Activated naive CD8-positive, alpha-beta T cell treated with anti-CD3 and anti-CD28 coated beads, Interleukin-2, amount 50 U/mL, for 24 hours (primary cell): ENCODE data around the gene PADI2.

Source experiments
- ATAC-seq: fragments of 150-1000 bp; cut with Tn5 transposase; one replicate; pipeline ENCODE4 v1.10.0; 2021
- DNase-seq: peaks from one replicate; pipeline ENCODE4 v3.0.0; 2021
- H3K27ac Mint-ChIP-seq: one replicate; pipeline ENCODE4 v1.8.0; 2021; ENCODE audit warnings: mild to moderate bottlenecking, mixed read lengths
- H3K27me3 Mint-ChIP-seq: one replicate; pipeline ENCODE4 v1.8.0; 2021; ENCODE audit warnings: mixed read lengths
- H3K36me3 Mint-ChIP-seq: one replicate; pipeline ENCODE4 v1.8.0; 2021; ENCODE audit warnings: low read depth, mixed read lengths
- H3K4me1 Mint-ChIP-seq: one replicate; pipeline ENCODE4 v1.8.0; 2021; ENCODE audit warnings: mixed read lengths
- H3K4me3 Mint-ChIP-seq: one replicate; pipeline ENCODE4 v1.8.0; 2021; ENCODE audit warnings: mild to moderate bottlenecking, moderate library complexity, mixed read lengths
- H3K9me3 Mint-ChIP-seq: one replicate; pipeline ENCODE4 v1.8.0; 2021; ENCODE audit warnings: mixed read lengths

Gene PADI2

DNA sequence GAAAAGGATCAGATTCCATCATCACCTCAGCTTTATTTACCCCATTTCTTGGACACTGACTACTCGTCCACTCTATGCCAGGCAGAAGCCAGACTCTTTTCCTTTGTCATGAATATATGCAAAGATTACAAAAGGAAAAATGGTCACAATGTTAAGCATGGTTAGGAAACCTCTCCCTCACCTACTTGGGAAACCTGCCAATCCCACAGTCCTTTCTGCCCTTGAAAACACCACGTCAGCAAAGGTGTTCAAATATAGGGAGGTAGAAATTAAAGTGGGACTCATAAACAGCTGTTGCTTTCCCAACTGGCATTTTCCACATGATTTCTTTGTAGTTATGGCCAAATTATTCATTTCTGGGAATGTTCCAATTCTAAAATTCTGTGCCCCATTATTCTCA is 91.4 kb downstream of the PADI2 start:
- Mint-ChIP-seq H3K9me3 (no peaks in the 10 kb centered on the region), H3K27ac (no peak overlapping the region), H3K27me3 (no peaks in the 10 kb centered on the region), H3K4me3 (no peak overlapping the region), H3K4me1 (no peaks in the 10 kb centered on the region), H3K36me3 (peaks cover 38% of the 10 kb centered on the region)
- DNase-seq (no peak), ATAC-seq (no peak)

DNA sequence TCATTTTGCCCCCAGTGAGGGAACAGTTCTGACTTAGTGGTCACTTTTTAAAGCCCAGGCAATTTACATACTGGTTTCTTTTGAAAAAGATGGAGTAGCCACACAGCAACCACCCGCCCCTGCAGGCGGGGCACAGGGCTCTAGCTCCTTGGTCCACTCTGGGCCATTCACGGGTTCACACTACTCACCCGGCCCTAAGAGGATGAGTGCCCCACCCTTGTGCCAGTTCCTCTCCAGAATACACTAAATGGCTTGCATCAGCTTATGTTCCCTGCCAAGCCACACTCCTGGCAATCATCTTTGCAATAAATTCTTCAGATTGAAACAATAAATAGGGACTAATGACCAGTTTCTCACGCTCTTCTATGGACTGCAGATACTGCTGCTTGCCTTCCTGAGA is 91.8 kb downstream of the PADI2 start:
- H3K36me3 Mint-ChIP-seq: peaks cover 38% of the 10 kb centered on the region
- ATAC-seq (no peak), DNase-seq (no peak)
- H3K4me1 Mint-ChIP-seq: no peaks in the 10 kb centered on the region
- no peaks in the 10 kb centered on the region for H3K27me3 Mint-ChIP-seq
- H3K4me3 Mint-ChIP-seq: no peak overlapping the region
- no peaks in the 10 kb centered on the region for H3K9me3 Mint-ChIP-seq
- H3K27ac Mint-ChIP-seq: no peak overlapping the region

DNA sequence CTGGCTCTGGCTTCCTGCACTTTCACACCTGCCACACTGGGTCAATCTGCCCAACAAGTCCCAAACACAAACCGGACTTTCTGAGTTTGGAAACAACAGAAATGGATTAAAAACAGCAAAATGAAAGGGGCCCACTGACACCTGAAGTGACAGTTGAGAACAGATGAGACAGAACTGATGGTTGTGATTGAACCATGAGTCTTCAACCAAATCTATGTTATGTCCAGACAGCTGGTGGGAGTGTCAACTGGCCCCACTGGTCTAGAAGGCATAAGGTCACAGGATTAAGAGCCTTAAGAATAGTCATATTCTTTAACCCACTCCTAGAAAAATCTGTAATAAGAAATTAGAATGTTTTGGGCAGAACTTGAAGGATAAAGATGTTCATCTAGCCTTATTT is 94.5 kb downstream of the PADI2 start:
- H3K9me3 Mint-ChIP-seq: no peaks in the 10 kb centered on the region
- H3K4me3 Mint-ChIP-seq: no peak overlapping the region
- no peak for ATAC-seq
- H3K27me3 Mint-ChIP-seq: no peaks in the 10 kb centered on the region
- H3K27ac Mint-ChIP-seq: no peak overlapping the region
- peaks cover 46% of the 10 kb centered on the region for H3K36me3 Mint-ChIP-seq
- H3K4me1 Mint-ChIP-seq: no peaks in the 10 kb centered on the region
- DNase-seq: no peak

DNA sequence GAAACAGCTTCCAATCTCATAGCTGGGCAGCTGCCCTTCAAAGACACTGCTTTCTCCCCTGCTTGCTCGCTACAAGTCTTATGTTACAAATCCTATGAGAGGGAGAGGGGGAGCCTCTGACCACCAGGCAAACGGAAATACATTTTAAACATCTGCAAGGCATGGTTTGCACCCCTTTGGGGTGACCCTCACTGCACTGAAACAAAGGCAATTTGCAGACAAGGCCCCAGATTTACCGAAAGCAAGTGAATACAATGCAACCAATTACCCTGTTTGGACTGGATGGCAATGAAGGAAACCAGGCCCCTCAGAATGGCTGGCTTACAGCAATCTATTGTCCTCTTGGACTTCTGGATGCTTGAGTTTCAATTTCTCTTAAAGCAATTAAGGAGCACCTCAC is 95.7 kb downstream of the PADI2 start:
- Mint-ChIP-seq H3K4me1 (peaks cover 9% of the 10 kb centered on the region), H3K27ac (no peak overlapping the region), H3K9me3 (no peaks in the 10 kb centered on the region), H3K27me3 (no peaks in the 10 kb centered on the region), H3K36me3 (peaks cover 48% of the 10 kb centered on the region), H3K4me3 (no peak overlapping the region)
- ATAC-seq (no peak), DNase-seq (no peak)

DNA sequence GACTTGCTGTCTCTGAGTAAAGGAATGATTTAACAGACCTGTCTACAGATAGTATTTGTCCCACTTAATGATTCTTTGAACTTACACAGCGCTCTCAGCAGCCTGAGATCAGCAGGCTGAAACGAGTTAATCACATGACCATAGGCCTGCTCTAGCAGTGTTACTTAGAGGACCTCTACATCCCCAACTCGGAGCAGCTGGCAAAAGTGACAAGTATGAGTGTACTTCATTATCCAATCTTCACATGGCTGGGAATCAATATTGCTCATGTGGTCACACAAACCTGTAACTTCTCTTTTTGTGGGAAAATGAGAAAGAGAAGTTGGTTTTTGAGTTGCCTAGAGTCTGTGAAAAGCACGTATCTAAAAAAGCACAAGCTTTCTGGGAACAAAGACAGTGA is 96.1 kb downstream of the PADI2 start:
- no peak overlapping the region for H3K4me3 Mint-ChIP-seq
- no peak for ATAC-seq
- H3K9me3 Mint-ChIP-seq: no peaks in the 10 kb centered on the region
- no peaks in the 10 kb centered on the region for H3K27me3 Mint-ChIP-seq
- H3K36me3 Mint-ChIP-seq: peaks cover 47% of the 10 kb centered on the region
- DNase-seq: no peak
- no peak overlapping the region for H3K27ac Mint-ChIP-seq
- H3K4me1 Mint-ChIP-seq: peaks cover 9% of the 10 kb centered on the region

DNA sequence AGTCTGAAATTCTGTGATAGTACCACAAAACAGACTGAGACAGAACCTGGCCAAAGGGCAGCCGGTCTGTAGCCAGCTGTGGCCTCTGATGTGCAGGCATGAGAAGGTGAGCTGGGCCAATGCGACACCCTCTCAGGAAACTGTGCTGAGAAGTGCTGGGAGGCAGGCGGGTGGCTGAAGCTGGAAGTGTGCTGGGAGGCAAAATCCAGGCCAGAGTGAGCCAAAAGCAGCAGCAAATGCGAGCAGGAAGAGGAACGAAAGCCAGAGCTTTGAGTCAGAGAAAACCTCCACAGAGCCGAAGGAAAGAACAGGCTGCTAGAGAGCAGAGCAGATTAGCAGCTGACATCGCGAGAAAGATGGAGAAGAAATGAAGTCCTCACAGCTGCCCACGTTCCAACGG is 97.4 kb downstream of the PADI2 start:
- Mint-ChIP-seq H3K9me3 (no peaks in the 10 kb centered on the region), H3K4me3 (no peak overlapping the region), H3K27ac (no peak overlapping the region), H3K27me3 (no peaks in the 10 kb centered on the region), H3K36me3 (peaks cover 37% of the 10 kb centered on the region), H3K4me1 (peaks cover 9% of the 10 kb centered on the region)
- ATAC-seq: no peak
- DNase-seq: no peak

DNA sequence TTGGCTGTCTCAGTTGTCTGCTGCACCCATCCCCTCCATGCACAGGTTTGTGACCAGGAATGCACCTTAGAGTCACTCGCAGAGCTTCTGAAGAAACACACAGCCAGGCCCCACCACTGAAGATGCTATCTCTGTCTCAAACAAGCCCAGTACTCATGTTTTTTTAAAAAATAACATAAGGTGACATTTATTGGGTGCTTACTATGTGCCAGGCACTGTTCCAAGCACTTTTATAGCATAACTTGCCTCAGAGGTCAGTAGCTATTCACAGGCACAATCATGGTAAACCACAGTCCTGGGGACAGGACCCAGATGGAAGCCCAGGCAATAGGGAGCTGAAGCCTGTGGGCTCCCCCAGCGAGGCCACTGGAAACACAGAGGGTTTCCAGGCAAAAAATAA is 98.7 kb downstream of the PADI2 start:
- no peak for DNase-seq
- Mint-ChIP-seq H3K27me3 (no peaks in the 10 kb centered on the region), H3K36me3 (peaks cover 35% of the 10 kb centered on the region), H3K4me1 (peaks cover 9% of the 10 kb centered on the region), H3K4me3 (no peak overlapping the region), H3K9me3 (no peaks in the 10 kb centered on the region), H3K27ac (no peak overlapping the region)
- no peak for ATAC-seq

DNA sequence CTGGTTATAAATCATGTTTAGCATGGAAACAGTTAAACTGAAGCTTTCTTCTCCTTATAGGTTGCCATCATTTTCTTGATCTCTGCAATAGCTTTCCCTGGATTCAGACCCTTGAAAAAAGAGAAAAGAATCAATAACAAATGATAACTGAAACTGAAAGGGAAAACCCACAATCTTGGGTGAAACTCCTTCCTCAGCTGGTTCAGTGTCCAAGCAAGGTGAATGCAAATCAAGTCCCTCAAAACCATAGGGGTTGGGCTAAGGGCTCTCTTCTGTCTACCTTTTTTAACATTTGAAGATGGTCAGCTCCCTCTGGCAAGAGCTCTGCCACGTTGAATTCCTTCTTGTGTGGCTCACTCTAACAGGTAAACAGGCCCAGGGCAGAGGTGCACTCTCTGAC is 100.4 kb downstream of the PADI2 start:
- no peaks in the 10 kb centered on the region for H3K9me3 Mint-ChIP-seq
- peak overlapping the region; percentile 23 for H3K27ac Mint-ChIP-seq
- peaks cover 9% of the 10 kb centered on the region for H3K4me1 Mint-ChIP-seq
- H3K27me3 Mint-ChIP-seq: no peaks in the 10 kb centered on the region
- no peak overlapping the region for H3K4me3 Mint-ChIP-seq
- ATAC-seq (no peak), DNase-seq (no peak)
- H3K36me3 Mint-ChIP-seq: peaks cover 34% of the 10 kb centered on the region

DNA sequence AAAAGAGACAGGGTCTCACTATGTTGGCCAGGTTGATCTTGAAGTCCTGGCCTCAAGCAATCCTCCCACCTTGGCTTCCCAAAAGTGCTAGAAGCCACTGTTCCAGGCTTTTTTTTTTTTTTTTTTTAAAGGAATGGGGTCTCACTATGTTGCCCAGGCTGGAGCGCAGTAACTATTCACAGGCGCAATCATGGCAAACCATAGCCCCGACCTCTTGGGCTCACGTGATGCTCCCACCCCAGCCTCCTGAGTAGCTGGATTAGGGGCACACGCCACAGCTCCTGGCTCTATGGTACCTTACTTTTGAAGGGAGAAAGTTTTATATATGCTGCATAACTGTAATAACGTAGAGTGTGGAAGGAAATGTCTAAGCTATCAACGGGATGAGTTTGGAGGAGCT is 101.8 kb downstream of the PADI2 start:
- Mint-ChIP-seq H3K27ac (no peak overlapping the region), H3K4me1 (peaks cover 9% of the 10 kb centered on the region), H3K36me3 (peaks cover 29% of the 10 kb centered on the region)

More for the DNA sequence above, 101.8 kb downstream of the PADI2 start:
- no peaks in the 10 kb centered on the region for H3K9me3 Mint-ChIP-seq
- no peak for ATAC-seq
- no peak for DNase-seq
- peaks cover 4% of the 10 kb centered on the region for H3K27me3 Mint-ChIP-seq
- H3K4me3 Mint-ChIP-seq: no peak overlapping the region
